Medulla oblongata (tissue), 1 donor: ENCODE measurements around the gene NT5M.
"Not testable (repeated sequence)": the region's sequence is repeated elsewhere in the genome, so short reads cannot be mapped to it uniquely, and the experiment has no call there.

Experiments
- DNase-seq: peaks from one replicate; pipeline ENCODE4 v3.0.0-alpha.2; 2015; ENCODE audit errors: extremely low spot score

NT5M gene

GRCh38 chr17:17375841-17376240 lies 72.7 kb downstream of the NT5M start:
- no peak for DNase-seq

- DNase-seq, result no peak
Observed at GRCh38 chr17:17376362-17376761, 73.2 kb downstream of the NT5M start.

GRCh38 chr17:17377071-17377967 lies 74.1 kb downstream of the NT5M start:
- peak; percentile 40 for DNase-seq

GRCh38 chr17:17379197-17379991 lies 76.2 kb downstream of the NT5M start:
- peak; percentile 81 for DNase-seq

- DNase-seq, result no peak
Observed at GRCh38 chr17:17380145-17380925, 77.2 kb downstream of the NT5M start.

- DNase-seq, result peak; percentile 82
Observed at GRCh38 chr17:17381446-17382064, 78.4 kb downstream of the NT5M start.

GRCh38 chr17:17382065-17382459 lies 78.9 kb downstream of the NT5M start:
- no peak for DNase-seq

GRCh38 chr17:17382971-17383370 lies 79.8 kb downstream of the NT5M start:
- no peak for DNase-seq

- not testable (repeated sequence) for DNase-seq
Observed at GRCh38 chr17:17383431-17384290, 80.5 kb downstream of the NT5M start.

GRCh38 chr17:17384291-17384615 lies 81.1 kb downstream of the NT5M start:
- no peak for DNase-seq

GRCh38 chr17:17384961-17385360 lies 81.8 kb downstream of the NT5M start:
- DNase-seq, result no peak

- peak; percentile 78 for DNase-seq
Observed at GRCh38 chr17:17385491-17385890, 82.3 kb downstream of the NT5M start.

- no peak for DNase-seq
Observed at GRCh38 chr17:17386094-17386800, 83.1 kb downstream of the NT5M start.

GRCh38 chr17:17387017-17387497 lies 83.9 kb downstream of the NT5M start:
- DNase-seq, result no peak

- no peak for DNase-seq
Observed at GRCh38 chr17:17387498-17388362, 84.6 kb downstream of the NT5M start.

- no peak for DNase-seq
Observed at GRCh38 chr17:17388657-17389496, 85.7 kb downstream of the NT5M start.

GRCh38 chr17:17391668-17392370 lies 88.6 kb downstream of the NT5M start:
- no peak for DNase-seq
